GM19035 (cell line): ENCODE results near the gene SHLD1.

Experiments
- ATAC-seq: cut with Tn5 transposase; IDR thresholded peaks from one replicate; pipeline ENCODE4 v1.9.1; 2021; ENCODE audit not compliant: unreplicated experiment

SHLD1 gene

DNA sequence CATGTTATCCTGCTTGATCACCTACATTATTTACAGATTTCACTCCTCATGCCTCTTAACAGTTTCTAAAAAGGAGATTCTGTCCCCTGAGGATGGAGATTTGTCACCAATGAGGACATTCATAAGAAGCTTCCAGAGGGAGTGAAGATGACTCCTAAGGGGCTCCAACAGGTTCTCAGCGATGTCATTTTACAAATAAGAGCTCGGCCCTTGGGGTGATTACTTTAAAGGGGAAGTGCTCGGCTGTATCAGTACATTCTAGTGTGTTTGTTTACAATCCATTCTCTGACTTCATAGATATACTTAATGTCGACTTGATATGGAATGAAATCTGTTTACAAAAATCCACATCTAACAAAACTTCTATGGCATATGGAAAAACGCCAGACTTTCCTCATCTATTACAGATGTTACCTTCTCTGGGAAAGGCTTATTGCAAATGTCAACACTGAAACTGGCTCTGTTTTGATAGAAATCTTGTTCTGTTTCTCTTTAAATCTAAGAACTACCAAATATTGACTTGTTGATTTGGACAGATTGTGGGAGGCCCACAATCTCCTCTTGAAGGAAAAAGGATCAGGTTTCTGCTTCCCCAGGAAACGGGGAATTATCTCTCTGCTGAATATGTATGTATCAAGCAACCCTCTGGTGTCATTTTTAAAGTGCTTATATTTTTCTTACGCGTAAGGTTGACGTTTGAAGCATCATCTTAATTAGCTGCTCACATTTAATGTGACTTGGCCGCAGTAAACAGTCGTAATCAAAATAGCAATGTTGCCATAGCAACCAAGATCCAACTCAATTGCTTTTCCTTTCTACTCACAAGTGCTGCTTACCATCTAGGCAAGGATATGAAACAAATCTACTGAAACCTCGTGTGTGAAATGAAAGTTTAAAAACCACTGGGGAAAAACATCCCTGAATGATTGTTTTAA lies 95.7 kb downstream of the SHLD1 start:
- no peak for ATAC-seq

- ATAC-seq = no peak
Measured at GRCh38 chr20:5848711-5849505, 98.7 kb downstream of the SHLD1 start.

DNA sequence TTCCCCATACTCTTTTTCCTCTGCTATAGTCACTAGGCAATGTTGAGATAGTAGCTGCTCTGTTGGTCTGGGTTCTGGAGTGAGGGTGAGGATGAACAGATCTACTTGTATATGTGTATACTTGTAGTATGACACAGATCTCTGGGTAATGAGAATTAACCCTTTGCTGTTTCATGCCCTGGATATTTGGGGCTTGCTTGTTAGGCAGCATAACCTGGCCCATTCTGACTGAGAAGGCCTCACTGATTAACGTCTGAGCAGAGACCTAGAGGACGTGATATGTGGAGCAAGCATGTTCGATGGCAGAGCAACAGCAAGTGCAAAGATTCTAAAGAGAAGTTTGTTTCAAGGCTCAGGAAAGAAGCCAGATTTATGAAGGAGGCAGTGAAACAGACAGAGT lies 105.7 kb downstream of the SHLD1 start:
- ATAC-seq = no peak

GRCh38 chr20:5859608-5860007 lies 109.4 kb downstream of the SHLD1 start:
- ATAC-seq = no peak

DNA sequence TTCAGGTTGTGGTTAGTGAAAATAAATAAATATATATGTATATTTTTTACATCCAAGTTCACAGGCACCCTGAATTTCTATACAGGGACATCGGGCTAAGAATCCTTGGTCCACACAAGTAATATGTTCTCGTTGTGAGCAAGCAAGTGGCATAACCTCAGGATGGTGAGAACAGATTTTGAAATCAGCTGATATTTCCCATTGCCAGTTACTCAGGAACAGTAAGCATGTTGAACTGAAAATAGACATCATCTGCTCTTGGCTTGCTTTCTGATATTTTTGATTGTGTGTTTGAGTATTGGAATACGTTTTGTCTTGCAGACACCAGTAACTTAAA lies 112.5 kb downstream of the SHLD1 start:
- ATAC-seq = no peak

DNA sequence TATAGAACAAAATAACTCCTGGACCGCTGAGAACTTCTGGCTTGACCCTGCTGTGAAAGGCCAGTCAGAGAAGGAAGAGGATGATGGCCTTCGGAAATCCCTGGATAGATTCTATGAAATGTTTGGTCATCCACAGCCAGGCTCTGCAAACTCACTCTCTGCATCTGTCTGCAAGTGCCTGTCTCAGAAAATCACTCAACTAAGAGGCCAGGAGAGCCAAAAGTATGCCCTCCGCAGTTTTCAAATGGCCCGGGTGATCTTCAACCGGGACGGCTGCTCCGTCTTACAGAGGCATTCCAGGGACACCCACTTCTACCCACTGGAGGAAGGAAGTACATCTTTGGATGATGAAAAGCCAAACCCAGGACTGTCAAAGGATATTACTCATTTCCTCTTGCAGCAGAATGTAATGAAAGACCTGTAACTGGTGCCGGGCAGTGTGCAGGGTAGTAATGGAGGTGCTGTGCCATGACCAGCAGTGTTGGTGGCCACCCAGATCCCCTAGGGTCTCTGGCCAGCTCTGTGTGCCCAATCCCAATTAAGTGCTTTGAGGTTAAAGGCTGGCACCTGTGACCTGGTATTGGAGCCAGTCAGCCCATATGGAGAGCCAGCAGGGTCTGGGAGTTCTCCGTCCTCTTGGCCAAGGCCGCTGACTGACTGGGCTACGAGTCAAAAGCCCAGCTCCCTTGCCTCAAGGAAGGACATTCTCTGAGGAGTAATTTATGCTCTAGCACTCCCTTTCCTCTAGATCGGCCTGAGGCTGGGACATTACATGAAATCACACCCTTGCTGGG lies 113.0 kb downstream of the SHLD1 start:
- no peak for ATAC-seq

DNA sequence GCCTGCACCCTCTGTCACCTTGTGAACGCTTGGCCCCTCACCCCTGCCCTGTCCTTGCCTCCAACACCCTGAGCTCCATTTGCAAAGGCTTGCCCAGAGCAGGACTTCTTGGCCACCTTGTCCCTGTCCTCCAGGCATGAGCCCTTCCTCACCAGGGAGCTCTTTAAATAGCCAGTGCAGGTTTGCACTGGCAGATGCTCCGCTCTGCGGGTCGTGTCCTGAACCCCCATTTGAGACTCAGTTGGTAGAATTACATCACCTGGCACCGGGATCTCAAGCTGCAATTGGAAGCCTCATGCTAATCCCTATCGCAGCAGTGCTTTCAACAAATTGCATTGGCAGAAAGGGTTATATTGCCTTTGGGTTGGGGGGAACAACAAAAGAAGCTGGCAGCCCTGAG lies 114.2 kb downstream of the SHLD1 start:
- no peak for ATAC-seq

- no peak for ATAC-seq
Measured at GRCh38 chr20:5864873-5865587, 114.8 kb downstream of the SHLD1 start.

DNA sequence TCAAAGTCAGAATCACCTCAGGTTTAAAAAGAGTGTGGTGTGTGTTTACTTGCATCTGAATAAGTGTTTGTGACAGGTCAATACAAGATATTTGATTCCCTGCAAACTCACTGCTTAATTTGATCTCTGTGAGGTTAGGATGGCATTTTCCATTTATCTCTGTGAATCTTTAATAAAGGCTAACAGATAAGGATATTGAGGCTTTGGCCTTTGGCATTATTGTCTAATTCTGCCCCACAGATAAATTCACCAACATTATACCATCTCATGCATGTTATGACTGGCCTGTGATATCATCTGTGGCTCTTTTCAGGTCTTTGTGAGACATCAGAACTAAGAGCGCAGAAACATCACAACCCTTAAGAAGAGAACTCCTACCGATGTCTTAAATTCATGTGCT lies 115.4 kb downstream of the SHLD1 start:
- ATAC-seq = no peak

DNA sequence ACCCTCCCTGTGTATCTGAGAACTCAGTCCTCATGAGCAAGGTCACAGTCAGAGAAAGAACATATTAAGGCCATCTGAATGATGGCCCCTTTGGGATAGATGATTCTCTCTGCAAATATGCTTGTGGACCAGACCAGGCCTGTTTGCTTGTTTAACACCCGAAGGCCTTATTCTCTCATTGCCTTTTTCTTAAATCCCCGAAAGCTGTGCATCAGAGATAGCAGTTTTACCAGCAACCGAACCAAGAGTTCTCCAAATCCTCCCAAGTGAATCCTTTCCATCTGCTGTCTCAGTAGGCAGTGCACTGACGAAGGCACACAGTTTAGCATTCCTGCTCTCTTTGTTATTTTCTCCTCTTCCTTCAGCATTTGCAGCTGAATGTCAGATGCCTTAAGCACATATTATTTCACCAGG lies 120.4 kb downstream of the SHLD1 start:
- no peak for ATAC-seq

- no peak for ATAC-seq
Measured at GRCh38 chr20:5871459-5872410, 121.5 kb downstream of the SHLD1 start.

DNA sequence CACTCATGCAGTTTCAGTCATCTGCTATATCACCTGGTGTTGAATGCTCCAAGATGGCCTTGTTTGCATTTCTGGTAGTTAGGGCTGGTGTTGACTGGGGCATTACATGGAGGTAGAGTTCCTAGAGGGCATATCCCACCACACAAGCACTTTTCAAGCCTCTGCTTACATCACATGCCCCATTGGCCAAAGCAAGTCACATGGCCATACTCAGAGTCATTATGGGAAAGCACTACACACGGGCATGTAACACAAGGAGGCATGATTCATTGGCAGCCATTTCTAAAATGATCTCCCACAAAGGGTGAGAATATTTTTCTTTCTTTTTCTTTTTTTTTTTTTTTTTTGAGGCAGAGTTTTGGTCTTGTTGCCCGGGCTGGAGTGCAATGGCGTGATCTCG lies 126.9 kb downstream of the SHLD1 start:
- ATAC-seq = no peak

DNA sequence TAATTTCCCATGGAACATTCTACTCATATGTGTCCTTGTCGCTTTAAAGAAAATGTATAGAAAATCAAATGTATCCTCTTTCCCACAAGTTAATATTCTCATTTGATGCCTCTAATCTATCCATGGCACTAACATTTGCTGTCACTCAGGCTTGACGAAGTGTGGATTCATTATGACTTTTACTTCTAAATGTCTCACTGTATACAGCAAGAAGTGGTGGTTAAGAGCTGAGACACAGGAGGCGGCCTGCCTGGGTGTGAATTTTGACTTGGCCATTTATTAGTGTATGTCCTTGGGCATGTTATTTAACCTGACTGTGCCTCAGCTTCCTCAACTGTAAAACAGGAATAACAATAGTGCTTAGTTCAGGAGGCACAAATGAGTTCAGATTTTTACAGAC lies 130.1 kb downstream of the SHLD1 start:
- ATAC-seq = no peak

- no peak for ATAC-seq
Measured at GRCh38 chr20:5881703-5882102, 131.5 kb downstream of the SHLD1 start.

DNA sequence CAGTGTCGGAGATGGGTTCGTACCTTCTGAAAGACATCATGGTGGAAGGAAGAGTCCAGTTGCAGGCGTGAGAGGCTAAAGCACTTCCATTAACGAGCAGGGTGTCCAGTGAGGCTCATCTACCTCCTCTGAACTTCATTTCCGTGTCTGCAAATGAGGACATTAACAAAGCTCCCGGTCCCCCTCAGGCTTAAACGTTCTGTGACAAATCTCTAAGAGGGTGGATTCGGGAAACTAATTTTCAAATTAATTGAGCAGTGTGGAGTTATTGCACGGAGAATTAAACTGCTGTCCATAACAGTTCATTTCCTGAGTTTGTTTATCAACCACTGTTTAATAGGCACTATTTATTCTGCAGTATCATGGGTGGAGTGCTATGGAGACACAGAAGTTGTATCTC lies 132.0 kb downstream of the SHLD1 start:
- ATAC-seq = no peak

GRCh38 chr20:5884465-5885335 lies 134.5 kb downstream of the SHLD1 start:
- ATAC-seq = no peak

- ATAC-seq = no peak
Measured at GRCh38 chr20:5885866-5886265, 135.7 kb downstream of the SHLD1 start.

GRCh38 chr20:5886788-5887187 lies 136.6 kb downstream of the SHLD1 start:
- no peak for ATAC-seq

DNA sequence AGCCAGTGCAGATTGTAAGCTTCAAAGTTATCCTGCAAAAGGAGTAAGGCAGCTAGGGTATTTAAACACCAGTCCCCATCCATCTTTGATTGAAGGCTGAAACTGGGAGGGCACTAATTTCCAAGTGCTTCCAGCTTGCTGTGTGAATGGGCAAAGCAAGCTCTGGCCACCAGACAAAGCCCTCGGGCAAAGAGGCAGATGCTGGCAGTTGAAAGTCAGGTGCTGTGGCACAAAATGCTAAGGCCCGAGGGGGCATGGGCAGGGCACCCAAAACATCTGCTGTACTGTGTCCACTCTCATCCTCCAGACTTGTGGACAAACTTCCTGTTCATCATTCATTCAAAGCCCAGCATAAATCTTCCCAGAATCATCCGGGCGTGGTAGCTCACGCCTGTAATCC lies 137.2 kb downstream of the SHLD1 start:
- no peak for ATAC-seq
